GM19025 (cell line): Measurements from ENCODE around the gene DDI2.
"Not testable (repeated sequence)": the region's sequence is repeated elsewhere in the genome, so short reads cannot be mapped to it uniquely, and the experiment has no call there.

Experiments used
- ATAC-seq: cut with Tn5 transposase; IDR thresholded peaks from one replicate; pipeline ENCODE4 v1.9.1; 2021; ENCODE audit warnings: mild to moderate bottlenecking, low read depth, moderate library complexity; ENCODE audit not compliant: unreplicated experiment

Gene DDI2

DNA sequence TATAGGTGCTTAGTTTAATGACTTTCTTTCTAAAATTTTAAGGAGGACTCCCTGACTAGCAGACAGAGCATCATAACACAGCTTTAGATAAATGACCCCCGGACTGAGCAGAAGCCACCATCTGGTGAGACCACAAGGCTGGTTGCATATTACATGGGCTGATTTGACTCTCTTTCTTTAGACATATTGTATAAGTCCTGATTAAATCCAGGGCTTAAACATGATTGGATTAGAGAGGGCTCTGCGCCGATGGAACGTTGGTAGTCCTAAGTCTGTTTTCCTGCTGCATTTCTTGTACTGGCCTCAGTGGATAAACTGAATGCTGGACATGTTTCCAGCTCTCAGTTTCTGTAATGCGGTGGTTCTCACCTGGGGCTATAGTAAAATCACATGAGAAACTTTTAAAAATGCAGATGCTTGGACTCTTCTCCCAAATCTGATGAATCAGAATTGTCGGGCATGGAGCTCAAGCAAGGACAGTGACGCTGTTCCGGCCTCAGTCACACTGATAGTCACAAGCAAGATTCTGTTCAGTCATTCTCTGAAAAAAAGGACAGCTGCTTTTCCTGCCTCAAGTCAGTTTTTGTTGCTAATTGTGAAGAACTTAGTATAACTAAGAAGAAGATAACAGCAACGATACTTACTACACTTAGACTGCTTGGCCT is 16.6 kb downstream of the DDI2 start:
- ATAC-seq, result no peak

DNA sequence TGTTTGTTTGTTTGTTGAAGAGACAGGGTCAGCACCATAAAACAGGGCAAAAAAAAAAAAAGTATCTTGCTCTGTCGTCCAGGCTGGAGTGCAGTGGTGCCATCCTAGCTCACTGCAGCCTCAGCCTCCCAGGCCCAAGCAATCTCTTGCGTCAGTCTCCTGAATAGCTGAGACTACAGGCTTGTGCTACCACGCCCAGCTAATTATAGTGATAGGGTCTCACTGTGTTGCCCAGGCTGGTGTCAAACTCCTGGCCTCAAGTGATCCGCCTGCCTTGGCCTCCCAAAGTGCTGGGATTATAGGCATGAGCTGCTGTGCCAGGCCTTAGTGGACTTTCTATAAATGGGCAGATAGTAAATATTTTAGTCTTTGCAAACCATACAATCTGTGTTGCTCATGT is 19.2 kb downstream of the DDI2 start:
- no peak for ATAC-seq

DNA sequence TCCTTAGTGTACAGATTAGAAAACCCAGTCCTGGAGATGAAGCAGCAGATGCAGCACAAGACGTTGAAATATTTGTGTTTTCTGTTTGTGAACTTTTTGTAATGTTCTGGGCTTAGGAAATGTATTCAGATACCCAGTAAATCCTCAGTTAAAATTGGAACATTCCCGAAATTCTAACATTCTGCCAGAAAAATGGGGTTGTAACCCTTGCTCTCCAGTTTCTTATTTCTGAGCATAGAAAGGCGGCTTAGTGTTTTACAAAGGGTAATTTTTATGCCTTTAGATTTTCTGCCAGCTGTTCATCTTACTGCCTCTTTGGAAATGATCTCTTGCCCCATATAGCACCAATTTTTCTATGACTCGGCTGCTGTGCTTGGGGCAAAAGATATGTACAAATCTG is 20.6 kb downstream of the DDI2 start:
- no peak for ATAC-seq

DNA sequence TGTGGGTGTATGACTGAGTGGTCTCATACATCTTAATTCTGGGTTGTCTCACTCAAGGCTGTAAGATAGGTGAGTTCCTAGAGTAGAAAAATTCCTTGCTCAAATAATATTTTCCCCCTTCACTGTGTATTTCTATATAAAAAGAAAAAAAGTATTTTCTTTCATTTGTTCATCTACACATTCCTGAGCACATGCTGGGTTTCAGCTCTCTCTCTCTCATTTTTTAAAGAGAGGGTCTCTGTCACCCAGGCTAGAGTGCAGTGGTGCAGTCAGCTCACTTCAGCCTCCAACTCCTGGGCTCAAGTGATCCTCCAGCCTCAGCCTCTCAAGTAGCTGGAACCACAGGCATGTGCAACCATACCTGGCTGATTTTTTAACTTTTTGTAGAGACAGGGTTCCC is 22.0 kb downstream of the DDI2 start:
- no peak for ATAC-seq

DNA sequence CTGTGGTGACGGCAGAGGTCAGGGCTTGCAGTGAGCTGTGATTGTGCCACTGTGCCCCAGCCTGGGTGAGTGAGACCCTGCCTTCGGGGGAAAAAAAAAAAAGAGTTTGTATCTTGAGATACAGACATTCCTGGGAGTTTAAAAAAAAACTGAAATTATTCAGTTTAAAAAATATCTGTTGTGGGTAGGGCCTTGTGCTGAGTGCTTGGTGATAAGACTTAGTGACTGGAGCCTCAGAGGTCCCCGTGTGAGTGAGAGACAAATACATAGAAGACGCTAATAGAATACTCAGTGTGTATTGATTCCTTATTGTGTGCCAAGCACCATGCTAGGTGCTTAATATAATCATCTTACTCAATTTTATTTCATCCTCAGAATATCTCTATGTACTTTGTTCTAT is 22.7 kb downstream of the DDI2 start:
- no peak for ATAC-seq

DNA sequence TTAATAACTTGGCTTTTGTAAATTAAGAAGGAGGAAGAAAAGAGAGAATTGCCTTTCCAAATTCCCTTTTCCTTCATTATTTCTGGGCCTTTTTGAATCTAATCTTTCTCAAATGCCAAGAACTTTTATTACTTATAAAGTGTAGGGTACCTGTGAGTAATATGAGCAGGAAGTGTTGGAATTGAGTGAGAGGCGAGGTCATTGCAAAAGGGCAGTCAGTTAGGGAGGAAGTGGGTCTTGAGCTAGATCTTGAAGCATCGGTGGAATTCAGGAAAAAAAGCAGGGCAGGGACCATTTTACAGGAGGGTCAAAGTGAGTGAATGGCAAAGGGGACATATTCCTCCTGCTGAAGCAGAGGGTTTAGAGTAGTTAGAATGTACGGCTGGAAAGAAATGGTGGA is 23.4 kb downstream of the DDI2 start:
- ATAC-seq, result no peak

DNA sequence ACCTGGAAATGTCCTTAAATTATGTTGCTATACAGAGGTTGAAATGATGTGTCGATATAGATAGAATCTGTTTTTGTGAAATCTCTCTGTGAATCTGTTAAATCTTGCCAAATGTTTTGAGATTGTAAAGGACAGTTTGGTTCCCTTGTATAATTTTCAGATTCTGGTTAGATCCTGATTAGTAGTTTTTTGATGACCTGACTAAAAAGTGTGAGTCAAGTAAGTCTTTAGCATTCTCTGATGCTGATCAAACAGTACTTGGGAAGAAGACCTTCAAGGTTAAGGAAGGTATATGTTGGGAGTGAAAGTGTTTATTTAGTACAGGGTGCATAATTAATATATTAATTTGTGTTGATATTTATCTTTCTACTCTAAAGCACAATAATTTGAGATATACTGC is 32.7 kb downstream of the DDI2 start:
- ATAC-seq, result no peak

DNA sequence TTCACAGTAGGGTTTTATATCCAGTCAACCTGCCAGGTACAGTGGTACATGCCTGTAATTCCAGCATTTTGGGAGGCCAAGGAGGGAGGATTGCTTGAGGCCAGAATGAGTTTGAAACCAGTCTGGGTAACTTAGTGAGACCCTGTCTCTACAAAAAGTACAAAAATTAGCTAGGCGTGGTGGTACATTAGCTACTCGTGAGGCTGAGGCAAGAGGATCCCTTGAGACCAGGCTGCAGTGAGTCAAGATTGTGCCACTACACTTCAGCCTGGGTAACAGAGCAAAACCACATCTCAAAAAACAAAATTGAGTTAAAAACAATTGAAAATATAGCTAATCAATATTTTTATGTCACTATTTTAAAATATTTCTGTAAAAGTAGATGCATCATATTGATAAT is 33.2 kb downstream of the DDI2 start:
- ATAC-seq, result no peak

DNA sequence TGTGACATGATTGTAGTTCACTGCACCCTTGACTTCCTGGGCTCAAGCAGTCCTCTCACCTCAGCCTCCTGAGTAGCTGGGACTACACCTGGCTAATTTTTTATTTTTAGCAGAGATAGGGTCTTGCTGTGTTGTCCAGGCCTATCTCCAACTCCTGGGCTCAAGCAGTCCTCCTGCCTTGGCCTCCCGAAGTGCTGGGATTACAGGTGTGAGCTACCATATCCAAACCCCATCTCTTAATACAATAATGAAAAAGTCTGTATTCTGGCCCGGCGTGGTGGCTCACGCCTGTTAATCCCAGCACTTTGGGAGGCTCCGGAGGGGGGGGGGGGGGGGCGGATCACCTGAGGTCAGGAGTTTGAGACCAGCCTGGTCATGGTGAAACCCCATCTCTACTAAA is 34.9 kb downstream of the DDI2 start:
- ATAC-seq, result not testable (repeated sequence)

DNA sequence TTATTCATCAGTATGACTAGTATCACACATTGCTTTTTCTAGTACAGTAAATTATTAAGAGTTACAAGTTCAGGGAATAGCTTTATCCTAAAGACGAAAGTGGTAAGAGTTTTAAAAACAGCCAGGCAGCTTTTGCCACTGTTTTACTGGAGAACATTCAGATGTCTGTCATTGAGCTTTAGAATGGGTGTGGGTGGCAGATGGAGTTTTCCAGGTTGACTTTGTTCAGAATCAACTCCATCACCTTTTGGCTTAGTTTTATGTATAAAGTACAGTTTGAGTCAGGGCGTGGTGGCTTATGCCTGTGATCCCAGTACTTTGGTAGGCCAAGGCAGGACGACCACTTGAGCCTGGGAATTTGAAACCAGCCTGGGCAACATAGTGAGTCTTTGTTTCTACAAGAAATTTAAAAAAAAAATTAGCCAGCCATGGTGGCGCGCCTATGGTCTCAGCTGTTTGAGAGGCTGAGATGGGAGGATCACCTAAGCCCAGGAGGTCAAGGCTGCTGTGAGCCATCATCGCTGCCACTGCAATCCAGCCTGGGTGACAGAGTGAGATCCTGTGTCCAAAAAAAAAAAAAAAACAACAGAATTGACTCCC is 36.9 kb downstream of the DDI2 start:
- ATAC-seq, result no peak

DNA sequence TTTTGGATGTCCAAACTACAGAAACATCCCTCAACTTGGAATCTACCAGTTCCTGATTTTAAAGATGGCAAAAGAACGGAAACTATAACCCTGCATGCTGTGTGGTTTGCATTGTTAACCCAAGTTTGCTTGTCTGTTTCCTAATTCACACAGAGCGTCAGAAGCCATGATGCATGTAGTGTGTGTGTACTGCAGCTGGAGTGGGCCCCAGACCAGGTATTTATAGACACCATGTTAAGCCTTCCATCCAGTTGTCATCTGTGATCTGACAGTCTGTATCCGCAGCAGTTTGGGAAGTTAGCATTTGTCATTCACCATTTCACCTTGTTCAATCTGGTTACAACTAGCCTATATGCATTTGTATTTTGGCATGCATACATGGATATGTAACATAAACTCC is 39.2 kb downstream of the DDI2 start:
- ATAC-seq, result no peak

DNA sequence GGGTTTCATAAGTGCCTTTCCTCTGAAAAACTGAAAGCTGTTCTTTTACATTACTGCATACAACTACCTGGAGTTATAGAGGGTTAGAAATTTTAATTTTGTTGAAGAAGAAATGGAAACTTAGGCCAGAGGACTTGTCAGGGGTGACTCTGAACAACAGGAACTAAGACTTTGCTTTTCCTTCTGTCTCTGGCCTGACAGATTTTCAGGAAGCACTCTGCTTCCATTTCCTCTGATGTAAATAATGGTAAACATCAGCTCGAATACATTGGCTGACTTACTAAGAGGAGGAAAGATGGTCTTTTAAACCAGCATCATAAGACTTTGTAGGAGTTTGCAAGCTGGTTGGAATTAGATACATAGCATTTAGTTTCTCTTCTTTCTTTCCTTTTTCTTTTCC is 39.8 kb downstream of the DDI2 start:
- no peak for ATAC-seq

DNA sequence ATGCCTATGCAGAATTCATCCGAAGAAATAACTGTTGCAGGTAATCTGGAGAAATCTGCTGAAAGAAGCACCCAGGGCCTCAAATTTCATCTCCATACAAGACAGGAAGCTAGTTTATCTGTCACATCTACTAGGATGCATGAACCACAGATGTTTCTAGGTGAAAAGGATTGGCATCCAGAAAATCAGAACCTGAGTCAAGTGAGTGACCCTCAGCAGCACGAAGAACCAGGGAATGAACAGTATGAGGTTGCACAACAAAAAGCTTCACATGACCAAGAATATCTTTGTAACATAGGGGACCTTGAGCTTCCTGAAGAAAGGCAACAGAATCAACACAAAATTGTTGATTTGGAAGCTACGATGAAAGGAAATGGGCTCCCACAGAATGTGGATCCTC is 42.9 kb downstream of the DDI2 start:
- no peak for ATAC-seq

DNA sequence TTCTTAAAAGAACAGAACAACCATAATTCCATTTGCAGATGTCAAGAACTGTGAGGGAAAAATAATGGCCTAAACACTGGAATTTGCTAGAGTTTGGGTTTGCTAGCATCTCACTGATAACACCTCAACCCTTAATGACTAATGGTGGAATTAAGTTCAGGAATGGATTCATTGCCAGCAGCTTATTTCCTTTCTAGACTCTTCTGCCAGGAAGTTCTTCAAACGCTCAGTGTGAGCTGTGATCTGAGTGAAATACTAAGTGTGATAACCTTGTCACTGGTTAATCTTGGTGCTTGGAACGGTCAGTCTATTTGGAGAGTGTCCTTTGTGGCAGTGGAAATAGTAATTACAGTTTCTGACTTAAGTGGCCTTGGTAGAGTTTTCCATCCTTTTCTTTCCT is 45.2 kb downstream of the DDI2 start:
- ATAC-seq, result no peak

DNA sequence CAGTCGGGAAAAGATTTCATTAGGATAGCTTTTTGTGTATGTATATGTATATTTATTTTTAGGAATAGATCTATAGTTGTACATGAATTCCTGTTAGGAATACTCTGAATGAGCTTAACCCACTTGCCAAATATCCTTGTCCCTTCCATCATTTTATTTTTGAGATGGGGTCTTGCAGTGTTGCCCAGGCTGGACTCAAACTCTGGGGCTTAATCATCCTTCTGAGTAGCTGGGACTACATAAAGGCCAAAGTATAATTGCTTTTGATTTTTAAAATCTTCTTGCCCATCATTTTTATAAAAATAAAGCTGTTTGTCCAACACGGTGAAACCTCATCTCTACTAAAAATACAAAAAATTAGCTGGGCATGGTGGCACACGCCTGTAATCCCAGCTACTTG is 46.7 kb downstream of the DDI2 start:
- ATAC-seq, result no peak

DNA sequence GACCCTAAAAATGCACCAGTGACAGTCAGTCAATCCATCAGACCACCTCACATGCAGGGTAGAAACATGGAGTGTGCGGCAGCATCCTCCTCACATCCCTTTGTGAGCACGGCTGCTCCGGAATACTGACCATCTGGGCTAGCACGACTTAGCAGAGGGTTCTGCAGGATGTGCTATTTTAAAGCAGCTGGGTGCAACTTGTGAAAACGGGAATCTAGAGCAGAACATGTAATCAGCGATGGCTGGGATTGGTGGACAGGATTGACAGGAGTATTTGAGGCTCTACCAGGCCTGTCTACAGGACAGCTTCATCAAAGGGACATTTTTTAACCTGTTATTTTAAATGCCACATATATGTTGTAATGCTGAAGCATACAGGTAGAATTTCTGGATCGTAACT is 50.1 kb downstream of the DDI2 start:
- ATAC-seq, result no peak

DNA sequence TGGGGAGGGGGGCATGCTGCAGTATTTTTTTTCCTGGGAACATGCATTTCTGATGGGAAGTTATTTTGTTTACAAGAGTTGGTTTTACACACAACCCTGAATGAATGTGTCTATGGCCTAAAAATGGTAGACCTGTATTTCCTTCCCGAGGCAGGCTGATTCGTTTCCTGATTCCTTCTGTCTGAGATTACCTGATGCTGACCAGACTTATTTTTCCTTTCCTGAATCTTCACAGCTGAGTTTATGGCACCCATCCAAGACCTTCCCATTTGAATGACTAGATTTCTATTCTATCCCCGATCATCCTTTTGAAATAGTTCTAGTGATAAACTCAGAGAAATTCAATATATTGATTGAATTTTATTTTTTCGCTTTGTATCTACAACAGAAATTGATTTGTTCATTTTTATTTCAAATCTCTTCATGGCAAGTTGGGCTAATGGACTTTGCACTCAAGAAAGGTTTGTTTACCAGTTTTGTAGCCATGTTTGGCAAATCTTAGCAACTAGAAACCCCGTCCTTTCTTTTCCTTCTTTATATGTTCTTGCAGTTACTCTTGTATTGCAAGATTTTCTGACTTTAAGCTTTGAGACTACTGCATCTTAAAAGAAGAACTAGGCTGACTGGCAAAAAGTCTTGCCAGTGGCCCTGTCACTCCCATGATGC is 51.0 kb downstream of the DDI2 start:
- ATAC-seq, result no peak

DNA sequence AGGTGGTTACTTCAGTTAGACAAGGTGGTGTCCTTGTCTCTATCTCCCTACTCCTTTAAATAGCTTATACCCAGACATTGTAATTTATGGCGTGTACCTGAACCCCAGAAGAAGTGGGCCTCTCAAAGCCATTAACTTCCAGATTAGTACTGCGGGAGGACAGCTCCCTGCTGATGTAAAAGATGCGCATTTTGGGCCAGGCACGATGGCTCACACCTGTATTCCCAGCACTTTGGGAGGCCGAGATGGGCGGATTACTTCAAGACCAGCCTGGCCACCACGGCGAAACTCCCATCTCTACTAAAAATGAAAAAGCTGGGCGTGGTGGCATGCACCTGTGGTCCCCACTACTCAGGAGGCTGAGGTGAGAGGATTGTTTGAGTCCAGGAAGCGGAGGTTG is 51.8 kb downstream of the DDI2 start:
- ATAC-seq, result no peak

DNA sequence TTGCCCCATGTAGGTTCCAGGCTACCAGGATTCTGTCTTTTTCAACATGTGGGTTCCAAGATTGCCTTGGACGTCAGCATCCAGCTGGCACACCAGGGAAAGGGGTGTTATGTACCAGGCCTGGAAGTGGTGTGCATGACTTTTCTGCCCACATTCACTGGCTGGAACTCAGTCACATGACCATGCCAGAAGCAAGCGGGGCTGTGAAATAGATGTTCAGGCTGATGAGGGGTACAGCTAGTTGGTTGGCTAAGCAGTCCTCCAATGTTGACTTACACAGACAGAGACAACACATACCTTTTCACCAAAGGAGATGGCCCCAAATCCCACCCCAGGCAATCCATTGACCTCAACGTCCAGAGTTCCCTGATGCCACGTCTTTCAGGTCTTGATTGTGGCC is 52.6 kb downstream of the DDI2 start:
- ATAC-seq, result no peak

DNA sequence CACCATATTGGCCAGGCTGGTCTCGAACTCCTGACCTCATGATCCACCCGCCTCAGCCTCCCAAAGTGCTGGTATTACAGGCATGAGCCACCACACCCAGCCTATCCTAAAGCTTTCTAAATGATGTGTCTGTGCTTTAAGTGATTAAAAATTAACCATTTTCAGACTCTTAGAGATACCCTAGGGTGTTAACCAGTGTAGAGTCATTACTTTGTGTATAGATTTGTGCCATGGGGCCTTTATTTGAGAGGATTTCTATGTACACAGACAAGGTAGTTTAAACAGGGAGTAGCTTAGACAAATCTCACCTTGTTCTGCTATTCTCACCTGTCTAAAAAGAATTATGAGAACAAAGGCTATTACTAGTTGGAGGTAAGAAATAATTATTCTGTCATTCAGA is 54.2 kb downstream of the DDI2 start:
- ATAC-seq, result no peak

DNA sequence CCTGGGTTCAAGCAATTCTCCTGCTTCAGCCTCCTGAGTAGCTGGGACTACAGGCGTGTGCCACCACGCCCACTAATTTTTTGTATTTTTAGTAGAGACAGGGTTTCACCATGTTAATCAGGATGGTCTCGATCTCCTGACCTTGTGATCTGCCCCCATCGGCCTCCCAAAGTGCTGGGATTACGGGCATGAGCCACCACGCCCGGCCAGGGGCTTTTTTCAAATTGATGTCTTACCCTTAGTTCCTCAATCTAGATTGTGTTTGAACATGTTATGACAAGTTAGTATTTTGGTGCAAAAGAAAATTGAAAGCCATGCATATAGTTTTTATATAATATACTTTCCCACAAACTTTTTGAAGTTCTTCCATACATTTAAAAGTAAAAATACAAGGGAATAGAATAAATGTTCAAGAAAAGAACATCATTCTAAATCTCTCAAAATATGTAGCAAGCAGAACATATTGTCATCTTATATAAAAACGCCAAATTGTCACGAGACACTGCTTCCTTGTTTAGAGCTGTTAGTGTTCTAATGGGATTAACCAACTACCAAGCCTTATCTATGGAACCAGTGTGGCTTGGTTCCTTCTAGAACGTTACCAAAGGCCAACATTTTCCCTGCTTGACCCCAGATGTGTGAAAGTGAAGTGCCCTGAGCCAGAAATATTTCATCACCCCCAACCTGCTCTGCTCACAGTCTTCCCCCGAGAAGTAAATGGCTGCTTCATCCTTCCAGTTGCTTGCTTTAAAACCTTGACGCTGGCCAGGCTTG is 57.3 kb downstream of the DDI2 start:
- ATAC-seq, result no peak

DNA sequence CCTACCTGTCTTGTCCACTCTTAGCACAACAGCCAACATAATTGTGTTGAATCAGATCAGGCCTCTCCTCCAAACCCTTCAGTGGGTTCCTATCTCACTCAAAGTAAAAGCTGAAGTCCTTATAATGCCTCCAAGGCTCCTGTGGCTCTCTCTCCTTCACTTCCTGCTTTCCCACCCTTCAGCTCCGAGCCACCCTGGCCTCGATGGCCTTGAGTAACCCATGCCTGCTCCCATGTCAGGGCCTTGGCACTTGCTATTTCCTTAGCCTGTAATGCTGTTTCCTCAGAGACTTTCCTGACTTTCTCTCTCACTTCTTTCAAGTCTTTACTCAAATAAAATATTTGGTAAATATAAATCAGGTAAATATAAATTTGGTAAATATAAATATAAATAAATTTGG is 58.8 kb downstream of the DDI2 start:
- ATAC-seq, result no peak
